LoVo (cell line): ENCODE measurements around the gene RTN4RL1.
"Not testable (repeated sequence)": the region's sequence is repeated elsewhere in the genome, so short reads cannot be mapped to it uniquely, and the experiment has no call there.

Experiments
- DNase-seq: peaks from one replicate; pipeline ENCODE4 v3.0.0-alpha.2; 2016; ENCODE audit warnings: low spot score

Gene RTN4RL1

DNA sequence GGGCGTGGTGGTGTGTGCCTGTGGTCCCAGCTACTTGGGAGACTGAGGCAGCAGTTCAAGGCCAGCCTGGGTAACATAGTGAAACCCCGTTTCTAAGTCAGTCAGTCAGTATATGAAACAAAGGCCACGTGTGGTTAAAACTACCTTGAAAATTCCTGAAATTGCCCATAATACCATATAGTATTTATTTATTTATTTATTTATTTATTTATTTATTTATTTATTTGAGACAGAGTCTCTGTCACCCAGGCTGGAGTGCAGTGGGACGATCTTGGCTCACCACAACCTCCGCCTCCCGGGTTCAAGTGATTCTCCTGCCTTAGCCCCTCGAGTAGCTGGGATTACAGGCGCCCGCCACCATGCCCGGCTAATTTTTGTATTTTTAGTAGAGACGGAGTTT is 129.7 kb downstream of the RTN4RL1 start:
- not testable (repeated sequence) for DNase-seq

DNA sequence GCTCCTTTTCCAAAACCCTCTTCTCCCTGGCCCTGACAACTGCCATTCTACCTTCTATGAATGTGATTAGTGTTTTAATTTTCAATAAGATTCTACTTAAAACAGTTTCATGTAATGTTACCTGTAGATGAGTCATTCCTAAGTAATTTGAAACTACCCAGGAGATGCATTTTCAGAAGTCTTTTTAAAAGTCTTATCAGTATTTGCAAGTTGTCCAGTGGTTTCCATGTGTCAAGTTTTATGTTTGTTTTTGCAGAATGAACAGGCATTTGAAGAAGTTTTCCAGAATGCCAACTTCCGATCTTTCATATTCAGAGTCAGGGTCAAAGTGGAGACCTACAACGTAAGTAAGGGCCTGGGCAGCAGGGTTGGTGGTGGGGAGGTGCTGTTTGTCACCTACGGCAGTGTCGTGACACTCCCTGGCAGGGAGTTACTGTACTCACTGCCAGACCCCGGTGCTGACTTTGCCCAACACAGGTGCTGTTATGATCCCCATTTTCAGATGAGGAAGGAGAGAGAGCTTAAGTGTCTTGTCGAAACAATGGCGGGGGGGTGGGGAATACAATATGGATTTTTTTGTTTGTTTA is 130.3 kb downstream of the RTN4RL1 start:
- no peak for DNase-seq

DNA sequence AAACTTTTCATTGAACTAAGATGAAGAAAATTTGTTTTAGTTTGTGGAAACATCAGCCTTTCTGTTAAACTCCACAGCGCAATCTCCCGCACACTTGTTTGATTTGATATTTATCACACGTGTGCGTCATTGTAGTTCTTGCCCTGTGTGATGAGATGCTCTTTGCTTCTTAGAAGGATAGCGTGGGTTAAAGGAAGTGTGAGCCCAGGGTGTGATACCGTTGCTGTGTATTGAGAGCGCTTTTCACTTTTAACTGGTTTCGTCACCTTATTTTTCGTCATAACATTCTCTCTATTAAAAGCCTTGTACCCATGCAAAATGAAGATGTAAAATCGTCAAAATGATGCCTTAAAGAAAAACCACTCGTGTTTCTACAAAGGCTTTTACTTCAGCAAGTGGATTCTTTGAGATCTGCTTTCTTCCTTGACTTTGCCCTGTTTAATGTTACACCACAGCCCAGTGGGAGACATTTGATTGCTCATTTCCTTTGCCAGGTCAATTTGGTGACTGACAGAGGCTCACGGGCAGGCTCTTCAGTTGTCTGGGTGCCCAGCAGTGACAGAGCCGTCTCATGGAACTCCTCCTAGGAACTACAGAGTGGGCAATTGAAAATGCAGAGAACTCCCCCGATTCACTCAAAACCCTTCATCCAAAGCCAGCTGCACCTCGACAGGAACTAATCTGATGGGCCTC is 134.2 kb downstream of the RTN4RL1 start:
- no peak for DNase-seq

DNA sequence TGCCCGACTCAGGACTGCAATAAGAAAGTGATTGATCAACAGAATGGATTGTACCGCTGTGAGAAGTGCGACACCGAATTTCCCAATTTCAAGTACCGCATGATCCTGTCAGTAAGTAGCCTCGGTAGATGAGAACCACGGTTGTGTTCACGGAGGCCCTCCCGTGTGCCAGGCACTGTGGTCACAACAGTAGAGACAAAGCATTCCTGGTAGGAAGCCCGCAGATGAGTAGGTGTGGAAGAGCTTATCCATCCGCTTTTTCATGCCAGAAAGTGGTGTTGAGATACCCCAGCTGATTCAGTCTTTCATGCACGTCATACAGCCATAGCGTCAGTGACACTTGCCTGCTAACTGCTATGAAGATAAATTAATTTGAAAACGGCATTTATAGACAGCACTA is 136.4 kb downstream of the RTN4RL1 start:
- no peak for DNase-seq
